K562 (cell line): Measurements from ENCODE around the gene DNAH8. TPM values are rescaled to one million over a fixed set of nuclear protein-coding genes. Genes with fewer than 3 reads are reported as not detected.

Experiments used
- ATAC-seq: fragments of 200-7000 bp; cut with Tn5 transposase; 3 replicates; pipeline ENCODE4 v1.9.1; 2020; ENCODE audit warnings: moderate library complexity
- BruUV-seq: library from RNA; stranded (reverse); fragments of 400-500 nt; replicated peaks from 2 replicates; lab custom pipeline; 2021; lab: Mats Ljungman, UMichigan
- CTCF ChIA-PET: fragments of 300-600 bp; formaldehyde crosslinking; extraction: SDS; loops from one replicate; lab custom pipeline; 2021; ENCODE audit warnings: low intra/inter-chr PET ratio; lab: Yijun Ruan, JAX
- POLR2A ChIA-PET: fragments of 300-600, 350-650 bp; sonication (Branson Sonifier 250); formaldehyde crosslinking; extraction: SDS; loops from one replicate; lab custom pipeline; 2021; ENCODE audit warnings: antibody characterized with exemption, inconsistent platforms; lab: Yijun Ruan, JAX
- DNase-seq, 4 experiments: peaks; one replicate each; pipeline versions ENCODE4 v3.0.0 to v3.0.0-alpha.2; 2011 to 2018; ENCODE audit warnings: low spot score in 3 of 4, mixed read lengths in 3 of 4; ENCODE audit errors: extremely low read depth in 1 of 4
- FAIRE-seq: peaks from 2 replicates; lab custom pipeline; 2011; peaks lifted over from hg19 to GRCh38; lab: Jason Lieb, UNC
- H2AFZ ChIP-seq: 2 replicates; pipeline ENCODE4 v1.6.0; 2011; ENCODE audit warnings: low read depth, low read length, control low read depth, inconsistent platforms
- H3K27ac ChIP-seq: fragments of 200-600 bp; 3 replicates; pipeline ENCODE4 v1.8.0; 2011; ENCODE audit warnings: low read depth, mild to moderate bottlenecking, control low read depth, inconsistent platforms, low read length, moderate library complexity, mixed read lengths; ENCODE audit errors: extremely low read depth
- H3K27me3 ChIP-seq, 2 experiments: fragments of 300-600 bp in 1 of 2; 2 replicates in 1 of 2; 3 replicates in 1 of 2; pipeline versions ENCODE4 v1.6.0 to v1.8.0; 2011; ENCODE audit warnings: inconsistent platforms in 2 of 2, low read length in 2 of 2, mild to moderate bottlenecking in 1 of 2, mixed read lengths in 1 of 2, moderate library complexity in 1 of 2; ENCODE audit not compliant: control insufficient read depth in 2 of 2, insufficient read depth in 2 of 2
- H3K36me3 ChIP-seq: fragments of 300-600 bp; 3 replicates; pipeline ENCODE4 v1.8.0; 2011; ENCODE audit warnings: mild to moderate bottlenecking, low read length, inconsistent platforms; ENCODE audit not compliant: control insufficient read depth, insufficient read depth
- H3K4me1 ChIP-seq, 2 experiments: fragments of 200-600 bp in 1 of 2; replicated peaks in 1 of 2; 2 replicates in 1 of 2; 3 replicates in 1 of 2; pipeline versions ENCODE4 v1.5.1 to v1.8.0; 2011; ENCODE audit warnings: inconsistent platforms in 2 of 2, low read length in 2 of 2, mild to moderate bottlenecking in 1 of 2, mixed read lengths in 1 of 2, moderate library complexity in 1 of 2; ENCODE audit not compliant: control insufficient read depth in 2 of 2, insufficient read depth in 2 of 2
- H3K4me2 ChIP-seq: 2 replicates; pipeline ENCODE4 v1.6.1; 2011; ENCODE audit warnings: low read length, control low read depth, inconsistent platforms, mixed read lengths; ENCODE audit not compliant: insufficient read depth
- H3K4me3 ChIP-seq: fragments of 200-600 bp; sonication (generic), shearing (Covaris generic); 2 replicates; pipeline ENCODE4 v1.5.1; 2016; ENCODE audit warnings: control low read depth, inconsistent platforms
- H3K79me2 ChIP-seq: fragments of 200-600 bp; 3 replicates; pipeline ENCODE4 v1.8.0; 2011; ENCODE audit warnings: low read length, inconsistent platforms; ENCODE audit not compliant: control insufficient read depth, insufficient read depth
- H3K9ac ChIP-seq, 2 experiments: 2 replicates each; pipeline versions ENCODE4 v1.6.0 to v1.6.1; 2011; ENCODE audit warnings: low read depth in 2 of 2, low read length in 2 of 2, control low read depth in 1 of 2, inconsistent platforms in 1 of 2, mild to moderate bottlenecking in 1 of 2, mixed read lengths in 1 of 2; ENCODE audit not compliant: insufficient read depth in 1 of 2
- H3K9me1 ChIP-seq: one replicate; pipeline ENCODE4 v1.6.0; 2011; ENCODE audit warnings: inconsistent platforms, mild to moderate bottlenecking, low read length, moderate library complexity; ENCODE audit not compliant: control insufficient read depth, insufficient read depth
- H3K9me3 ChIP-seq: replicated peaks from 2 replicates; pipeline ENCODE4 v1.5.1; 2011; ENCODE audit warnings: low read depth, low read length, inconsistent platforms; ENCODE audit not compliant: control insufficient read depth, insufficient read depth
- H4K20me1 ChIP-seq: replicated peaks from 2 replicates; pipeline ENCODE4 v1.6.1; 2011; ENCODE audit warnings: low read length, inconsistent platforms, mixed read lengths; ENCODE audit not compliant: control insufficient read depth, insufficient read depth
- ATF1 ChIP-seq, 2 experiments: fragments of 450-650 bp in 1 of 2; IDR thresholded peaks; 2 replicates each; pipeline ENCODE4 v1.6.1; 2016; ENCODE audit warnings: missing compliant biosample characterization in 1 of 2, missing genetic modification characterization in 1 of 2
- PTTG1 ChIP-seq: fragments of 450-650 bp; IDR thresholded peaks from 2 replicates; pipeline ENCODE4 v1.6.1; 2016; ENCODE audit warnings: low read depth, mild to moderate bottlenecking, missing genetic modification characterization, missing compliant biosample characterization
- SLC30A9 ChIP-seq: fragments of 250-450 bp; sonication (Bioruptor Pico); IDR thresholded peaks from 2 replicates; pipeline ENCODE4 v1.8.0; 2022; ENCODE audit warnings: mild to moderate bottlenecking, moderate library complexity
- TEAD1 ChIP-seq, 2 experiments: fragments of 450-650 bp in 1 of 2; sonication (generic) in 1 of 2; formaldehyde crosslinking; IDR thresholded peaks; 2 replicates each; pipeline versions ENCODE4 v1.4.0 to v1.8.0; 2020 to 2022; ENCODE audit warnings: mild to moderate bottlenecking in 2 of 2, missing genetic modification reagents in 1 of 2
- WGBS: fragments of 100-300 bp; shearing (Covaris generic); methylation state at CpG from one replicate; pipeline ENCODE4 v1.1.6; 2016; ENCODE audit warnings: low coverage, mixed read lengths; ENCODE audit not compliant: insufficient coverage; ENCODE audit errors: missing lambda C conversion rate; 5-methylcytosine and 5-hydroxymethylcytosine counted together
- in situ Hi-C: fragments of 300-500 bp; cut with MboI; formaldehyde crosslinking; loops from 4 replicates; pipeline ENCODE4 v1.15.0; 2018; ENCODE audit warnings: inconsistent platforms, mixed read lengths
- intact Hi-C: fragments of 100-400 bp; cut with micrococcal nuclease; formaldehyde crosslinking; loops from 2 replicates; pipeline ENCODE4 v1.14.2; 2022
- polyA plus RNA-seq, 8 experiments: library from polyadenylated mRNA; depleted of rRNA in 4 of 8; stranded (reverse) in 5 of 8; unstranded in 3 of 8; fragments of >200 nt; fragmentation: Nextera tagmentation in 2 of 8; fragmentation: Illumina TruSeq in 1 of 8; extraction: Ambion mirVana in 2 of 8; extraction: Trizol in 1 of 8; gene quantifications; 2 replicates each; pipeline versions ENCODE4 v1.2.1 to v1.2.3, GENCODE V29; 2011 to 2014; ENCODE audit warnings: inconsistent platforms in 1 of 8, missing spikeins in 1 of 8
- total RNA-seq, 7 experiments: library from RNA; depleted of rRNA in 6 of 7; stranded (reverse); fragments of >200 nt in 6 of 7; fragmentation: Illumina TruSeq in 2 of 7; extraction: Trizol in 2 of 7; gene quantifications; 2 replicates each; pipeline versions ENCODE4 v1.2.1 to v1.2.3, GENCODE V29; 2011 to 2021; ENCODE audit warnings: low replicate concordance in 1 of 7
- TF ChIP-seq, protein P1 (sequence below): fragments of 250-450 bp; sonication (Bioruptor Pico); IDR thresholded peaks from 2 replicates; pipeline ENCODE4 v1.8.0; 2022; ENCODE audit warnings: moderate library complexity, mild to moderate bottlenecking, inconsistent platforms

The DNAH8 gene
- total and polyA plus RNA-seq, 9 of the 15 experiments (the other 6 are each of a cell fraction or from before 2014, with no cell fraction given) = 1.2 to 4.2 (median 2.9) TPM

DNA sequence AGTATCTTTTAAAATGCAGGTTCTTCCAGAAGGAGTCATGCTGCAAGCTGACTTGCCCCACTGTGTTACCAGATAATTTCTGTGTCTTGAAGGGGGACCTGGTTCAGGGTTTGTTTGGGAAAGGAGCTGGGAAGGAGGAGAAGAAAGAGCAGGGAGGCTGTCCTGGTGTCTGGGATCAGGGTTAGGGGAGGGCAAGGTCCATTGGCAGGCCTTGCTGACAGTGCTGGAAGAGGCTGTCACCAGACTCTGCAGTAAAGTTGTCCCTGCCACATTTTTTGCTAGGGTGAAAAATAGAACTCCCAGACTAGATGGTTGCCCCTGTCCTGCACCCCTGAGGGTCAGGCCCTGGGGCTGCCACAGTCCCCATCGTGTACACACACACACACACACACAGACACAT lies 348.4 kb downstream of the DNAH8 start:
- 0% methylated on average over 1 of the region's 1 CpG for WGBS
- no peaks in the 10 kb centered on the region for H3K9me3 ChIP-seq
- H3K4me3 ChIP-seq = no peak overlapping the region
- no peaks in the 10 kb centered on the region for H3K36me3 ChIP-seq
- no peak overlapping the region for H3K27ac ChIP-seq
- H3K4me2 ChIP-seq = no peak overlapping the region
- FAIRE-seq (no peak), DNase-seq (no peak)
- in situ Hi-C loops = no loop called here
- no peaks in the 10 kb centered on the region for H3K4me1 ChIP-seq
- intact Hi-C loops = no loop called here
- no peaks in the 10 kb centered on the region for H3K9me1 ChIP-seq
- H4K20me1 ChIP-seq = peaks cover 14% of the 10 kb centered on the region
- CTCF ChIA-PET = no interaction called here
- no peak overlapping the region for H2AFZ ChIP-seq
- H3K27me3 ChIP-seq = peaks cover 46 to 83% of the 10 kb centered on the region in 2 experiments
- BruUV-seq = no TSS peak
- H3K79me2 ChIP-seq = no peaks in the 10 kb centered on the region
- no peak overlapping the region; a peak in 1 of 4 replicates for H3K9ac ChIP-seq
- POLR2A ChIA-PET = no interaction called here
- TF ChIP-seq, protein P1, sequence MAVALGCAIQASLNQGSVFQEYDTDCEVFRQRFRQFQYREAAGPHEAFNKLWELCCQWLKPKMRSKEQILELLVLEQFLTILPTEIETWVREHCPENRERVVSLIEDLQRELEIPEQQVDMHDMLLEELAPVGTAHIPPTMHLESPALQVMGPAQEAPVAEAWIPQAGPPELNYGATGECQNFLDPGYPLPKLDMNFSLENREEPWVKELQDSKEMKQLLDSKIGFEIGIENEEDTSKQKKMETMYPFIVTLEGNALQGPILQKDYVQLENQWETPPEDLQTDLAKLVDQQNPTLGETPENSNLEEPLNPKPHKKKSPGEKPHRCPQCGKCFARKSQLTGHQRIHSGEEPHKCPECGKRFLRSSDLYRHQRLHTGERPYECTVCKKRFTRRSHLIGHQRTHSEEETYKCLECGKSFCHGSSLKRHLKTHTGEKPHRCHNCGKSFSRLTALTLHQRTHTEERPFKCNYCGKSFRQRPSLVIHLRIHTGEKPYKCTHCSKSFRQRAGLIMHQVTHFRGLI (CRISPR knock-in tag) = no peak
- TF ChIP-seq, all 486 proteins: peak for 0
- ATAC-seq = no peak

DNA sequence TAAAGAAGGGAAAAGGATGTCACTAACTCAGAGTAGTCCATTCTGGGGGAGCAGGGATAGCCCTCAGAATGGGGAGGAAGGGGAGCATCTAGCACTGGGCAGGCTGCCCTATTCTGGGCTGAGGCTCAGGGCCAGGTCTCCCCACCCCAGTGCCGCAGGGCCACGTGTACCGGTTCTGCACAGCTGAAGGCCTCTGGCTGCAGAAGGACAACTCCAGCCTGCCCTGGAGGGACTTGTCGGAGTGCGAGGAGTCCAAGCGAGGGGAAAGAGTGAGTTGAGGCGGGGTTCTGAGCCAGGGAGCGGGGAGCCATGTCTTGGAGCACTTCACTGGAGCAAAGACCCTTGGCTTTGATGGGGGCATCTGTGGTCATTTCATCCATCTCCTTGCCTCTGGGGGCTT lies 350.4 kb downstream of the DNAH8 start:
- TF ChIP-seq ATF1 (CRISPR knock-in tag; IDR thresholded peaks at IDR 0.05) (no peak), ATF1 (tag; IDR thresholded peaks at IDR 0.05) (no peak), PTTG1 (tag) (no peak), TEAD1 (CRISPR knock-in tag; IDR thresholded peaks at IDR 0.05) (no peak), SLC30A9 (no peak)
- ATAC-seq (no peak), DNase-seq (no peak), FAIRE-seq (no peak)
- in situ Hi-C loops = no loop called here
- H3K9me3 ChIP-seq = no peaks in the 10 kb centered on the region
- no peak overlapping the region for H3K9ac ChIP-seq
- peaks cover 44 to 65% of the 10 kb centered on the region in 2 experiments for H3K27me3 ChIP-seq
- WGBS = 0% methylated on average over 8 of the region's 8 CpGs
- no peaks in the 10 kb centered on the region for H3K79me2 ChIP-seq
- H2AFZ ChIP-seq = no peak overlapping the region
- H3K27ac ChIP-seq = no peak overlapping the region
- no peak overlapping the region for H3K4me3 ChIP-seq
- no TSS peak for BruUV-seq
- H4K20me1 ChIP-seq = peaks cover 14% of the 10 kb centered on the region
- no peaks in the 10 kb centered on the region for H3K4me1 ChIP-seq
- CTCF ChIA-PET = no interaction called here
- no peak overlapping the region for H3K4me2 ChIP-seq
- no peaks in the 10 kb centered on the region for H3K9me1 ChIP-seq
- H3K36me3 ChIP-seq = no peaks in the 10 kb centered on the region
- intact Hi-C loops = no loop called here
- POLR2A ChIA-PET = no interaction called here
